Caco-2 (cell line): ENCODE results near the gene SORCS2. TPM values are rescaled to one million over a fixed set of nuclear protein-coding genes. Genes with fewer than 3 reads are reported as not detected.

Experiments used
- BruUV-seq: library from RNA; stranded (reverse); fragments of 400-500 nt; replicated peaks from 2 replicates; lab custom pipeline; 2021; lab: Mats Ljungman, UMichigan
- CTCF ChIA-PET: fragments of 300-600 bp; sonication (Branson Sonifier 250); formaldehyde crosslinking; loops from one replicate; lab custom pipeline; 2022; ENCODE audit warnings: antibody characterized with exemption; lab: Charles Lee
- POLR2A ChIA-PET: fragments of 300-600 bp; sonication (Branson Sonifier 250); formaldehyde crosslinking; loops from one replicate; lab custom pipeline; 2022; ENCODE audit warnings: antibody characterized with exemption; lab: Charles Lee
- DNase-seq, 2 experiments: peaks; one replicate each; pipeline versions ENCODE4 v3.0.0 to v3.0.0-alpha.2; 2020 to 2022
- H3K27me3 ChIP-seq: replicated peaks from 2 replicates; pipeline ENCODE4 v1.6.0; 2011; ENCODE audit warnings: low read length; ENCODE audit not compliant: control insufficient read depth, insufficient read depth
- H3K36me3 ChIP-seq: 2 replicates; pipeline ENCODE4 v1.5.1; 2011; ENCODE audit warnings: low read length; ENCODE audit not compliant: control insufficient read depth, insufficient read depth
- H3K4me1 ChIP-seq: fragments of 250-450 bp; sonication (Bioruptor Pico); 2 replicates; pipeline ENCODE4 v1.5.1; 2020; ENCODE audit warnings: mild to moderate bottlenecking
- H3K4me3 ChIP-seq: 2 replicates; pipeline ENCODE4 v1.5.1; 2011; ENCODE audit warnings: low read depth, mild to moderate bottlenecking, control low read depth, low read length
- H3K9me3 ChIP-seq: fragments of 250-450 bp; sonication (Bioruptor Pico); 2 replicates; pipeline ENCODE4 v1.5.1; 2020; ENCODE audit warnings: mild to moderate bottlenecking, moderate library complexity
- H3K27ac Mint-ChIP-seq: one replicate; pipeline ENCODE4 v1.8.0; 2022; ENCODE audit warnings: mixed read lengths; ENCODE audit not compliant: unreplicated experiment
- H3K27me3 Mint-ChIP-seq: one replicate; pipeline ENCODE4 v1.8.0; 2022; ENCODE audit warnings: mixed read lengths; ENCODE audit not compliant: insufficient read depth, unreplicated experiment
- H3K36me3 Mint-ChIP-seq: one replicate; pipeline ENCODE4 v1.8.0; 2022; ENCODE audit warnings: mild to moderate bottlenecking, mixed read lengths; ENCODE audit not compliant: insufficient read depth, unreplicated experiment
- H3K4me1 Mint-ChIP-seq: one replicate; pipeline ENCODE4 v1.8.0; 2022; ENCODE audit warnings: low read depth, mixed read lengths; ENCODE audit not compliant: unreplicated experiment
- H3K4me3 Mint-ChIP-seq: one replicate; pipeline ENCODE4 v1.8.0; 2022; ENCODE audit warnings: mild to moderate bottlenecking, moderate library complexity, mixed read lengths; ENCODE audit not compliant: unreplicated experiment
- H3K9me3 Mint-ChIP-seq: one replicate; pipeline ENCODE4 v1.8.0; 2022; ENCODE audit warnings: mixed read lengths; ENCODE audit not compliant: unreplicated experiment
- CTCF ChIP-seq, 2 experiments: fragments of 200-600 bp in 1 of 2; IDR thresholded peaks; 1 replicate in 1 of 2; 2 replicates in 1 of 2; pipeline versions ENCODE4 v1.5.1 to v1.8.0; 2011 to 2022; ENCODE audit warnings: antibody characterized with exemption in 1 of 2, control low read depth in 1 of 2, inconsistent platforms in 1 of 2, low read depth in 1 of 2, low read length in 1 of 2, mild to moderate bottlenecking in 1 of 2, moderate library complexity in 1 of 2; ENCODE audit not compliant: insufficient read depth in 1 of 2, severe bottlenecking in 1 of 2, unreplicated experiment in 1 of 2
- intact Hi-C: fragments of 100-400 bp; cut with micrococcal nuclease; formaldehyde crosslinking; loops from one replicate; pipeline ENCODE4 v1.10.0; 2022; ENCODE audit not compliant: unreplicated experiment
- total RNA-seq: library from RNA; stranded (reverse); gene quantifications from 2 replicates; pipeline ENCODE4 v1.2.3, GENCODE V29; 2022

The SORCS2 gene
- total RNA-seq, 1 experiment from 2014 or later: 1.6 TPM

GRCh38 chr4:7518871-7519637 lies 326.7 kb downstream of the SORCS2 start:
- H3K27me3 Mint-ChIP-seq: no peaks in the 10 kb centered on the region
- H3K4me1 ChIP-seq: peaks cover 14% of the 10 kb centered on the region
- CTCF ChIA-PET: interaction anchor here (0.5 kb wide), 1 partner anchor 187 kb away, joined by 3 read pairs; no protein-coding TSS in a partner anchor
- POLR2A ChIA-PET: no interaction called here
- no TSS peak for BruUV-seq
- DNase-seq: no peak
- no peaks in the 10 kb centered on the region; the same call in 1 of the 2 replicates for H3K27me3 ChIP-seq
- no peak overlapping the region for H3K27ac Mint-ChIP-seq
- no peak overlapping the region for H3K4me3 Mint-ChIP-seq
- H3K36me3 Mint-ChIP-seq: no peaks in the 10 kb centered on the region
- H3K36me3 ChIP-seq: no peaks in the 10 kb centered on the region
- peaks cover 3% of the 10 kb centered on the region for H3K4me1 Mint-ChIP-seq
- H3K4me3 ChIP-seq: no peak overlapping the region
- no peak for TF ChIP-seq CTCF (IDR thresholded peaks at IDR 0.05; ENCODE audit: insufficient read depth in 1 of 2, low read depth in 1 of 2, low read length in 1 of 2, severe bottlenecking in 1 of 2, unreplicated experiment in 1 of 2)
- intact Hi-C loops: no loop called here
- H3K9me3 Mint-ChIP-seq: no peaks in the 10 kb centered on the region
- H3K9me3 ChIP-seq: no peaks in the 10 kb centered on the region

- H3K4me3 Mint-ChIP-seq: no peak overlapping the region
- H3K4me1 ChIP-seq: peaks cover 13% of the 10 kb centered on the region
- CTCF ChIA-PET: no interaction called here
- TF ChIP-seq CTCF (IDR thresholded peaks at IDR 0.05; ENCODE audit: insufficient read depth in 1 of 2, low read depth in 1 of 2, low read length in 1 of 2, severe bottlenecking in 1 of 2, unreplicated experiment in 1 of 2): no peak
- no TSS peak for BruUV-seq
- H3K27me3 ChIP-seq: no peaks in the 10 kb centered on the region; the same call in 1 of the 2 replicates
- DNase-seq: no peak
- no peak overlapping the region for H3K4me3 ChIP-seq
- no peak overlapping the region for H3K27ac Mint-ChIP-seq
- H3K36me3 Mint-ChIP-seq: no peaks in the 10 kb centered on the region
- POLR2A ChIA-PET: no interaction called here
- no peaks in the 10 kb centered on the region for H3K9me3 ChIP-seq
- no peaks in the 10 kb centered on the region for H3K9me3 Mint-ChIP-seq
- intact Hi-C loops: no loop called here
- H3K36me3 ChIP-seq: no peaks in the 10 kb centered on the region
- H3K4me1 Mint-ChIP-seq: no peaks in the 10 kb centered on the region
- no peaks in the 10 kb centered on the region for H3K27me3 Mint-ChIP-seq
Measured at GRCh38 chr4:7519638-7520376, 327.5 kb downstream of the SORCS2 start.

- Mint-ChIP-seq H3K9me3 (no peaks in the 10 kb centered on the region), H3K4me1 (no peaks in the 10 kb centered on the region), H3K36me3 (no peaks in the 10 kb centered on the region), H3K27ac (no peak overlapping the region), H3K4me3 (no peak overlapping the region), H3K27me3 (no peaks in the 10 kb centered on the region)
- Histone ChIP-seq H3K27me3 (no peaks in the 10 kb centered on the region; the same call in 1 of the 2 replicates), H3K9me3 (no peaks in the 10 kb centered on the region), H3K4me1 (no peaks in the 10 kb centered on the region), H3K36me3 (no peaks in the 10 kb centered on the region), H3K4me3 (no peak overlapping the region)
- no peak for DNase-seq
- intact Hi-C loops: no loop called here
- no peak for TF ChIP-seq CTCF (IDR thresholded peaks at IDR 0.05; ENCODE audit: insufficient read depth in 1 of 2, low read depth in 1 of 2, low read length in 1 of 2, severe bottlenecking in 1 of 2, unreplicated experiment in 1 of 2)
- POLR2A ChIA-PET: no interaction called here
- CTCF ChIA-PET: no interaction called here
- BruUV-seq: no TSS peak
Measured at GRCh38 chr4:7521666-7522065, 329.3 kb downstream of the SORCS2 start.
